ENCODE data around the gene PCGF2.

The PCGF2 gene

GRCh38 chr17:38761612-38762011 lies 13.5 kb upstream of the PCGF2 start:
- Histone ChIP-seq H2AFZ (ENCODE audit: low read length) (no peak overlapping the region), H3K27me3 (replicated peaks; ENCODE audit: insufficient read depth, low read length) (no peaks in the 10 kb centered on the region), H3K9me2 (replicated peaks; ENCODE audit: insufficient read depth, low read length) (no peaks in the 10 kb centered on the region), H3K9me3 (replicated peaks; ENCODE audit: insufficient read depth, low read length) (no peaks in the 10 kb centered on the region), H4K20me1 (ENCODE audit: insufficient read depth, low read length) (no peaks in the 10 kb centered on the region), H3K4me3 (ENCODE audit: low read length) (no peak overlapping the region), H3K4me1 (ENCODE audit: low read length) (no peaks in the 10 kb centered on the region), H3K4me2 (ENCODE audit: low read depth, low read length) (no peak overlapping the region), H3K36me3 (replicated peaks; ENCODE audit: insufficient read depth, low read length) (peaks cover 4% of the 10 kb centered on the region; the same call in 1 of the 2 replicates), H3F3A (ENCODE audit: insufficient read depth, low read length) (peaks cover 4% of the 10 kb centered on the region; the same call in 1 of the 2 replicates), H3K79me2 (ENCODE audit: low read length) (peaks cover 16% of the 10 kb centered on the region), H3K27ac (ENCODE audit: low read length) (no peak overlapping the region), H3K9ac (ENCODE audit: low read length) (no peak overlapping the region)
- TF ChIP-seq CTCF (IDR thresholded peaks at IDR 0.05; ENCODE audit: low read length) (peak; percentile 35), EZH2 (optimal IDR thresholded peaks at IDR 0.05; ENCODE audit: low read depth, low read length) (no peak), EZH2phosphoT487 (IDR thresholded peaks at IDR 0.05; ENCODE audit: low read length) (no peak)
- no peak for DNase-seq

GRCh38 chr17:38753071-38753506 lies 5.0 kb upstream of the PCGF2 start:
- Histone ChIP-seq H3K27ac (ENCODE audit: low read length) (peak overlapping the region; percentile 37; the same call in 1 of the 2 replicates), H3K36me3 (replicated peaks; ENCODE audit: insufficient read depth, low read length) (no peaks in the 10 kb centered on the region; the same call in 1 of the 2 replicates), H3K9me3 (replicated peaks; ENCODE audit: insufficient read depth, low read length) (no peaks in the 10 kb centered on the region), H3K4me3 (ENCODE audit: low read length) (peak overlapping the region; percentile 93), H3K4me1 (ENCODE audit: low read length) (peaks cover 13% of the 10 kb centered on the region), H3K9me2 (replicated peaks; ENCODE audit: insufficient read depth, low read length) (no peaks in the 10 kb centered on the region), H3F3A (ENCODE audit: insufficient read depth, low read length) (peaks cover 21% of the 10 kb centered on the region), H3K4me2 (ENCODE audit: low read depth, low read length) (peak overlapping the region; percentile 89), H3K79me2 (ENCODE audit: low read length) (peaks cover 44% of the 10 kb centered on the region), H3K27me3 (replicated peaks; ENCODE audit: insufficient read depth, low read length) (peaks cover 10% of the 10 kb centered on the region; the same call in 1 of the 2 replicates), H4K20me1 (ENCODE audit: insufficient read depth, low read length) (no peaks in the 10 kb centered on the region), H3K9ac (ENCODE audit: low read length) (peak overlapping the region; percentile 91), H2AFZ (ENCODE audit: low read length) (peak overlapping the region; percentile 67)
- TF ChIP-seq CTCF (IDR thresholded peaks at IDR 0.05; ENCODE audit: low read length) = no peak
- no peak for TF ChIP-seq EZH2 (optimal IDR thresholded peaks at IDR 0.05; ENCODE audit: low read depth, low read length)
- no peak for TF ChIP-seq EZH2phosphoT487 (IDR thresholded peaks at IDR 0.05; ENCODE audit: low read length)
- no peak for DNase-seq

GRCh38 chr17:38752308-38753070 lies 4.4 kb upstream of the PCGF2 start, which contains the start of gene PSMB3:
Gene PSMB3, plus strand, starts transcription at chr17:38752741. Its CDS starts 86 bp downstream, at chr17:38752827.
- Histone ChIP-seq H2AFZ (ENCODE audit: low read length) (peak within 1 kb of the TSS; percentile 88), H3K27me3 (replicated peaks; ENCODE audit: insufficient read depth, low read length) (peaks cover 10% of the 10 kb centered on the region; the same call in 1 of the 2 replicates), H3K27ac (ENCODE audit: low read length) (peak within 1 kb of the TSS; percentile 96), H3K9me3 (replicated peaks; ENCODE audit: insufficient read depth, low read length) (no peaks in the 10 kb centered on the region), H3K9ac (ENCODE audit: low read length) (peak within 1 kb of the TSS; percentile 93), H4K20me1 (ENCODE audit: insufficient read depth, low read length) (no peaks in the 10 kb centered on the region), H3K36me3 (replicated peaks; ENCODE audit: insufficient read depth, low read length) (no peaks in the 10 kb centered on the region; the same call in 1 of the 2 replicates), H3K4me1 (ENCODE audit: low read length) (peaks cover 13% of the 10 kb centered on the region), H3K4me2 (ENCODE audit: low read depth, low read length) (peak within 1 kb of the TSS; percentile 99), H3K9me2 (replicated peaks; ENCODE audit: insufficient read depth, low read length) (no peaks in the 10 kb centered on the region), H3F3A (ENCODE audit: insufficient read depth, low read length) (peaks cover 21% of the 10 kb centered on the region), H3K79me2 (ENCODE audit: low read length) (peaks cover 40% of the 10 kb centered on the region), H3K4me3 (ENCODE audit: low read length) (peak within 1 kb of the TSS; percentile 93)
- TF ChIP-seq CTCF (IDR thresholded peaks at IDR 0.05; ENCODE audit: low read length) (no peak), EZH2 (optimal IDR thresholded peaks at IDR 0.05; ENCODE audit: low read depth, low read length) (no peak), EZH2phosphoT487 (IDR thresholded peaks at IDR 0.05; ENCODE audit: low read length) (no peak)
- DNase-seq = peak; percentile 100
